GM21786 (cell line): Measurements from ENCODE around the gene EIF6.

ENCODE experiments used
- ATAC-seq: cut with Tn5 transposase; IDR thresholded peaks from one replicate; pipeline ENCODE4 v1.9.1; 2021; ENCODE audit not compliant: unreplicated experiment

The EIF6 gene

GRCh38 chr20:35281506-35282101, 3.0 kb downstream of the EIF6 start:
- no peak for ATAC-seq

- no peak for ATAC-seq
Measured at GRCh38 chr20:35280523-35280922, 4.0 kb downstream of the EIF6 start.

- ATAC-seq: no peak
Measured at GRCh38 chr20:35279533-35280174, 4.9 kb downstream of the EIF6 start.

GRCh38 chr20:35279040-35279439, 5.5 kb downstream of the EIF6 start:
- no peak for ATAC-seq

- peak; percentile 73 for ATAC-seq
Measured at GRCh38 chr20:35277531-35278395, 6.8 kb downstream of the EIF6 start, which contains the start of gene MMP24OS. Gene MMP24OS (minus strand): TSS chr20:35278122. CDS start chr20:35277929, 193 bp downstream.

GRCh38 chr20:35277127-35277526, 7.4 kb downstream of the EIF6 start:
- ATAC-seq: no peak

- no peak for ATAC-seq
Measured at GRCh38 chr20:35276408-35276807, 8.2 kb downstream of the EIF6 start.

GRCh38 chr20:35275741-35276251, 8.8 kb downstream of the EIF6 start:
- no peak for ATAC-seq

- ATAC-seq: no peak
Measured at GRCh38 chr20:35274172-35275092, 10.1 kb downstream of the EIF6 start.

- no peak for ATAC-seq
Measured at GRCh38 chr20:35273449-35274171, 11.0 kb downstream of the EIF6 start.

- ATAC-seq: no peak
Measured at GRCh38 chr20:35271904-35272303, 12.7 kb downstream of the EIF6 start.

GRCh38 chr20:35271073-35271882, 13.3 kb downstream of the EIF6 start:
- no peak for ATAC-seq

GRCh38 chr20:35270021-35270902, 14.3 kb downstream of the EIF6 start:
- ATAC-seq: no peak

- ATAC-seq: no peak
Measured at GRCh38 chr20:35269055-35269781, 15.4 kb downstream of the EIF6 start.

GRCh38 chr20:35267092-35267491, 17.5 kb downstream of the EIF6 start:
- no peak for ATAC-seq

GRCh38 chr20:35264755-35265154, 19.8 kb downstream of the EIF6 start:
- ATAC-seq: no peak

GRCh38 chr20:35263532-35264341, 20.8 kb downstream of the EIF6 start:
- no peak for ATAC-seq
